AG09319 (cell line): ENCODE results near the gene COX6A2.

Experiments
- DNase-seq: peaks from one replicate; pipeline ENCODE4 v3.0.0-alpha.2; 2010; ENCODE audit warnings: low read depth; ENCODE audit errors: extremely low read depth
- TF ChIP-seq, protein P1 (sequence below): IDR thresholded peaks from 2 replicates; pipeline ENCODE4 v1.5.1; 2011; ENCODE audit warnings: low read depth, mild to moderate bottlenecking, inconsistent platforms, low read length, moderate library complexity

The COX6A2 gene

GRCh38 chr16:31461201-31461920 lies 33.2 kb upstream of the COX6A2 start:
- TF ChIP-seq, protein P1, sequence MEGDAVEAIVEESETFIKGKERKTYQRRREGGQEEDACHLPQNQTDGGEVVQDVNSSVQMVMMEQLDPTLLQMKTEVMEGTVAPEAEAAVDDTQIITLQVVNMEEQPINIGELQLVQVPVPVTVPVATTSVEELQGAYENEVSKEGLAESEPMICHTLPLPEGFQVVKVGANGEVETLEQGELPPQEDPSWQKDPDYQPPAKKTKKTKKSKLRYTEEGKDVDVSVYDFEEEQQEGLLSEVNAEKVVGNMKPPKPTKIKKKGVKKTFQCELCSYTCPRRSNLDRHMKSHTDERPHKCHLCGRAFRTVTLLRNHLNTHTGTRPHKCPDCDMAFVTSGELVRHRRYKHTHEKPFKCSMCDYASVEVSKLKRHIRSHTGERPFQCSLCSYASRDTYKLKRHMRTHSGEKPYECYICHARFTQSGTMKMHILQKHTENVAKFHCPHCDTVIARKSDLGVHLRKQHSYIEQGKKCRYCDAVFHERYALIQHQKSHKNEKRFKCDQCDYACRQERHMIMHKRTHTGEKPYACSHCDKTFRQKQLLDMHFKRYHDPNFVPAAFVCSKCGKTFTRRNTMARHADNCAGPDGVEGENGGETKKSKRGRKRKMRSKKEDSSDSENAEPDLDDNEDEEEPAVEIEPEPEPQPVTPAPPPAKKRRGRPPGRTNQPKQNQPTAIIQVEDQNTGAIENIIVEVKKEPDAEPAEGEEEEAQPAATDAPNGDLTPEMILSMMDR, result no peak
- DNase-seq, result no peak

GRCh38 chr16:31460582-31461002 lies 32.4 kb upstream of the COX6A2 start:
- TF ChIP-seq, protein P1, result peak; percentile 83
- peak; percentile 80 for DNase-seq

- peak; percentile 99 for DNase-seq
- TF ChIP-seq, protein P1, result no peak
Observed at GRCh38 chr16:31459687-31460581, 31.8 kb upstream of the COX6A2 start.

GRCh38 chr16:31458844-31459686 lies 30.9 kb upstream of the COX6A2 start, which contains the start of gene ARMC5:
Gene ARMC5, plus strand, starts transcription at chr16:31459501. Its CDS starts 24 bp downstream, at chr16:31459525.
- TF ChIP-seq, protein P1, result peak; percentile 63
- peak; percentile 97 for DNase-seq

DNA sequence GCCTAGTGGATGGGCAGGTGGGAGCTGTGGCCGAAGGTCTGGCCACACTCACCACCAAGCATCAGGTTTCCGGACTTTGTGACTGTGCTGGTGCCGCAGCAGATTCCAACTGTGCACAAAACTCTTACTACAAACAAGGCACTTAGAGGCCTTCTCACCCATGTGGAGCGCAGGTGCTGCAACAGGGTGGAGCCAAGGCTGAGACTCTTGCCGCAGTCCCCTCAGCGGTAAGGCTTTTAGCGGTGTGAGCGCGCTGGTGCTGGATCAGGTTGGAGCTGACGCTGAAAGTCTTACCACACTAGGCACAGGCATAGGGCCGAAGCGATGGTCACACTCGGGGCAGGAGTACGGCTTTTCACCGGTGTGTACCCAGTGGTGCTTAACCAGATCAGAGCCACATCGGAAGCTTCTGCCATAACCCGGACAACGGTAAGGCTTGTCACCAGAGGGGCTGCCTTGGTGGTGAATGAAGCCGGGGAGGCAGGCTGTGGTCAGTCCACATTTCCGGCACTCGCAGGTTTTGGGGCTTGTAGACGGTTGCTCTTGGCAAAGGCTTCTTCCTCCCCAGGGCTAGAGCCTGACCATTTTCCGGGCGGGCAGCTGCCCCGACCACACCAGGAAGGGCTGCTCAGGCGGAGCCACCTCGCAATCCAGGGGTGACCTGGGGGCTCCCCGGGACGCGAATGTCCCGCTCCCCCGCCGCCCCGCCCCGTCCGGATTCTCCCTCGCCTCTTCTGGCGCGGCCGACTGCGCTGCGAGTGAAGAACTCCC lies 30.1 kb upstream of the COX6A2 start:
- DNase-seq, result no peak
- TF ChIP-seq, protein P1, result no peak

GRCh38 chr16:31456988-31457360 lies 28.8 kb upstream of the COX6A2 start:
- TF ChIP-seq, protein P1, result no peak
- no peak for DNase-seq
